GM12892 (cell line): ENCODE results near the gene CBR1.

Experiments used
- POLR2A ChIP-seq: IDR thresholded peaks from 2 replicates; pipeline ENCODE4 v1.6.1; 2011; ENCODE audit warnings: low read depth, low read length, control low read depth
- POLR2AphosphoS5 ChIP-seq: IDR thresholded peaks from 2 replicates; pipeline ENCODE4 v1.6.1; 2011; ENCODE audit warnings: low read depth, low read length, control low read depth
- TAF1 ChIP-seq: IDR thresholded peaks from 2 replicates; pipeline ENCODE4 v1.6.1; 2011; ENCODE audit warnings: low read depth, mild to moderate bottlenecking, control low read depth, low read length, borderline replicate concordance

- TF ChIP-seq POLR2AphosphoS5 (no peak), TAF1 (no peak), POLR2A (no peak)
These were observed 23.8 kb upstream of the CBR1 start for GRCh38 chr21:36045993-36046392.
